Kidney glomerular epithelial cell (primary cell): Measurements from ENCODE around the gene GPRC5C.
A peak's percentile ranks its signal among the peaks of the same experiment; 100 is the strongest.
"Not testable (repeated sequence)": the region's sequence is repeated elsewhere in the genome, so short reads cannot be mapped to it uniquely, and the experiment has no call there.

Source experiments
- DNase-seq: peaks from one replicate; lab custom pipeline; 2025; lab: John Stamatoyannopoulos, UW

Gene GPRC5C

GRCh38 chr17:74431568-74432423 lies at the start of gene GPRC5C:
Gene GPRC5C (plus strand): TSS chr17:74432088. CDS start chr17:74439777, 7,689 bp downstream.
- DNase-seq = peak; percentile 82

- no peak for DNase-seq
These were observed 48.7 kb upstream of the GPRC5C start for GRCh38 chr17:74383141-74383540.

GRCh38 chr17:74385201-74385600 lies 46.7 kb upstream of the GPRC5C start:
- DNase-seq = no peak

- DNase-seq = no peak
These were observed 45.5 kb upstream of the GPRC5C start for GRCh38 chr17:74386386-74386785.

GRCh38 chr17:74387365-74388218 lies 44.3 kb upstream of the GPRC5C start:
- no peak for DNase-seq

GRCh38 chr17:74389084-74389753 lies 42.7 kb upstream of the GPRC5C start:
- DNase-seq = no peak

GRCh38 chr17:74389937-74390679 lies 41.8 kb upstream of the GPRC5C start:
- no peak for DNase-seq

- no peak for DNase-seq
These were observed 40.9 kb upstream of the GPRC5C start for GRCh38 chr17:74390680-74391653.

GRCh38 chr17:74391771-74392170 lies 40.1 kb upstream of the GPRC5C start:
- no peak for DNase-seq

GRCh38 chr17:74392848-74393247 lies 39.0 kb upstream of the GPRC5C start:
- no peak for DNase-seq

GRCh38 chr17:74393346-74393942 lies 38.4 kb upstream of the GPRC5C start:
- no peak for DNase-seq

GRCh38 chr17:74394275-74394950 lies 37.5 kb upstream of the GPRC5C start:
- no peak for DNase-seq

GRCh38 chr17:74394977-74395376 lies 36.9 kb upstream of the GPRC5C start:
- DNase-seq = no peak

- DNase-seq = no peak
These were observed 35.3 kb upstream of the GPRC5C start for GRCh38 chr17:74396567-74396966.

- DNase-seq = no peak
These were observed 29.8 kb upstream of the GPRC5C start for GRCh38 chr17:74402048-74402447.

- DNase-seq = no peak
These were observed 28.3 kb upstream of the GPRC5C start for GRCh38 chr17:74403512-74404137.

GRCh38 chr17:74404218-74404617 lies 27.7 kb upstream of the GPRC5C start:
- DNase-seq = no peak

GRCh38 chr17:74404789-74405188 lies 27.1 kb upstream of the GPRC5C start:
- no peak for DNase-seq

GRCh38 chr17:74405311-74405710 lies 26.6 kb upstream of the GPRC5C start:
- not testable (repeated sequence) for DNase-seq
